NCI-H2196 treated with DMSO at 0.1 percent for 48 hours (cell line): ENCODE results near the gene SHLD2.
"Not testable (repeated sequence)": the region's sequence is repeated elsewhere in the genome, so short reads cannot be mapped to it uniquely, and the experiment has no call there.

Source experiments
- DNase-seq: peaks from one replicate; lab custom pipeline; 2025; ENCODE audit not compliant: unreplicated experiment; lab: John Stamatoyannopoulos, UW

Gene SHLD2

GRCh38 chr10:87094373-87095235 is at the start of gene SHLD2, which contains the start of gene GLUD1:
SHLD2 (plus strand) TSS chr10:87095206; CDS start chr10:87151355, 56,149 bp downstream.
GLUD1 (minus strand) TSS chr10:87094843; CDS start chr10:87094769, 74 bp downstream.
- peak; percentile 33 for DNase-seq

GRCh38 chr10:87045434-87045938 is 49.5 kb upstream of the SHLD2 start:
- no peak for DNase-seq

GRCh38 chr10:87053111-87053510 is 41.9 kb upstream of the SHLD2 start:
- DNase-seq: no peak

GRCh38 chr10:87053577-87054181 is 41.3 kb upstream of the SHLD2 start:
- DNase-seq: no peak

- no peak for DNase-seq
Observed at GRCh38 chr10:87054373-87055295, 40.4 kb upstream of the SHLD2 start.

GRCh38 chr10:87058171-87058570 is 36.8 kb upstream of the SHLD2 start:
- DNase-seq: no peak

- DNase-seq: no peak
Observed at GRCh38 chr10:87059401-87059800, 35.6 kb upstream of the SHLD2 start.

- no peak for DNase-seq
Observed at GRCh38 chr10:87060280-87060928, 34.6 kb upstream of the SHLD2 start.

GRCh38 chr10:87064651-87065050 is 30.4 kb upstream of the SHLD2 start:
- no peak for DNase-seq

GRCh38 chr10:87066178-87066577 is 28.8 kb upstream of the SHLD2 start:
- DNase-seq: no peak

GRCh38 chr10:87066865-87067264 is 28.1 kb upstream of the SHLD2 start:
- DNase-seq: no peak

GRCh38 chr10:87068281-87068680 is 26.7 kb upstream of the SHLD2 start:
- DNase-seq: no peak

- DNase-seq: no peak
Observed at GRCh38 chr10:87072449-87072848, 22.6 kb upstream of the SHLD2 start.

- DNase-seq: not testable (repeated sequence)
Observed at GRCh38 chr10:87076421-87076820, 18.6 kb upstream of the SHLD2 start.

- no peak for DNase-seq
Observed at GRCh38 chr10:87079106-87079836, 15.7 kb upstream of the SHLD2 start.

- not testable (repeated sequence) for DNase-seq
Observed at GRCh38 chr10:87080621-87081020, 14.4 kb upstream of the SHLD2 start.

GRCh38 chr10:87081574-87081973 is 13.4 kb upstream of the SHLD2 start:
- not testable (repeated sequence) for DNase-seq

GRCh38 chr10:87082219-87082618 is 12.8 kb upstream of the SHLD2 start:
- DNase-seq: not testable (repeated sequence)

- not testable (repeated sequence) for DNase-seq
Observed at GRCh38 chr10:87083576-87084290, 11.3 kb upstream of the SHLD2 start.
